Kidney epithelial cell (primary cell): Measurements from ENCODE around the gene ARV1. TPM values are rescaled to one million over a fixed set of nuclear protein-coding genes. Genes with fewer than 3 reads are reported as not detected.

Experiments
- DNase-seq: peaks from one replicate; pipeline ENCODE4 v3.0.0-alpha.2; 2010; ENCODE audit warnings: low read depth
- H3K27me3 ChIP-seq: 2 replicates; pipeline ENCODE4 v1.6.0; 2011; ENCODE audit warnings: low read length; ENCODE audit not compliant: control insufficient read depth, insufficient read depth
- H3K36me3 ChIP-seq: 2 replicates; pipeline ENCODE4 v1.5.1; 2011; ENCODE audit warnings: low read length; ENCODE audit not compliant: control insufficient read depth, insufficient read depth
- H3K4me3 ChIP-seq: 2 replicates; pipeline ENCODE4 v1.5.1; 2011; ENCODE audit warnings: low read depth, mild to moderate bottlenecking, control low read depth, low read length
- CTCF ChIP-seq: IDR thresholded peaks from 2 replicates; pipeline ENCODE4 v1.5.1; 2011; ENCODE audit warnings: mild to moderate bottlenecking, moderate library complexity, low read length, control low read depth, inconsistent platforms; ENCODE audit not compliant: insufficient read depth, poor library complexity, severe bottlenecking
- total RNA-seq: library from RNA; depleted of rRNA; stranded (reverse); fragments of >200 nt; gene quantifications from 2 replicates; pipeline ENCODE4 v1.2.3, GENCODE V29; 2015

Gene ARV1
- total RNA-seq, 1 donor from 2014 or later = 12.0 TPM

- Histone ChIP-seq H3K4me3 (no peak overlapping the region), H3K36me3 (no peaks in the 10 kb centered on the region)
These were observed 7.1 kb upstream of the ARV1 start for GRCh38 chr1:230971771-230972170.

DNA sequence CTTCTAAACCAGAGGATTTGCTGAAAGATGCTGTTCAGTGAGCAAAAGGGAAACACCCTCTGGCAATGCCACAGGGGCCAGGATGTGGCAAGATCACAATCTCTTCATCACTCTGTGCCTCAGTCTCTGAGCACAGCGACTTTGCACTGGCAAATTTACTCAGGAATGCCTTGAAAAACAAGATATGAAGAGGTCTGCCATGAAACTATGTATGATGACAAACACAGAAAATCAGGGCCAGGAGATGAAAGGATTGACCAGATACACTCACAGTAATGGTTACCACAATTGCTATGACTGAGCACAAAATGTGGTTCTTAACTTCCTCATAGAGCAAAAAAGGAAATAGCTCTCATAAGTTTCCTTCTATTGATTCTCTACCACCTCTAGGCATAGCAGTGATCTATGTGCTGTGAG is 6.0 kb upstream of the ARV1 start:
- Histone ChIP-seq H3K27me3 (no peaks in the 10 kb centered on the region), H3K4me3 (no peak overlapping the region), H3K36me3 (no peaks in the 10 kb centered on the region)
- TF ChIP-seq CTCF = no peak
- DNase-seq = no peak

More at GRCh38 chr1:230971771-230972170, 7.1 kb upstream of the ARV1 start:
- no peak for TF ChIP-seq CTCF
- H3K27me3 ChIP-seq = no peaks in the 10 kb centered on the region
- no peak for DNase-seq

DNA sequence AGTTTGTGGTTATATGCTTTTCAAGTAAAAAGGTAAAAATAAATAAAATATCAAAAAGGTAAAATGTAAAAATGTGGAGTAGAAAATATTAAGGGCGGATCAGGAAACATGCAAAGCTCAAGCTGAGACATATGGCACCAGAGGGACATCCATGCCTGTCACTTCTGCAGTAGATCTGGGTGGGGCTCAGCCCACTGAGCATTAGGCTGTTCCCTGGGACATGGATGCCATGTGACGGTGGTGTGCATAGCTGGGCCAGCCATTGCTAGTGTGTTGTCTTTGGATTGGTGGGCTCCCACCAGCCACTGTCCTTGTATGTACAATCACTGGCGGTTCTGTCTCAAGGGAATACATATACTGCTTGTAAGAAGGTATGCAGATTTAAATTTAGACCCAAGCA is 3.3 kb upstream of the ARV1 start:
- H3K36me3 ChIP-seq = no peaks in the 10 kb centered on the region
- H3K27me3 ChIP-seq = no peaks in the 10 kb centered on the region
- no peak for DNase-seq
- no peak for TF ChIP-seq CTCF
- no peak overlapping the region for H3K4me3 ChIP-seq

DNA sequence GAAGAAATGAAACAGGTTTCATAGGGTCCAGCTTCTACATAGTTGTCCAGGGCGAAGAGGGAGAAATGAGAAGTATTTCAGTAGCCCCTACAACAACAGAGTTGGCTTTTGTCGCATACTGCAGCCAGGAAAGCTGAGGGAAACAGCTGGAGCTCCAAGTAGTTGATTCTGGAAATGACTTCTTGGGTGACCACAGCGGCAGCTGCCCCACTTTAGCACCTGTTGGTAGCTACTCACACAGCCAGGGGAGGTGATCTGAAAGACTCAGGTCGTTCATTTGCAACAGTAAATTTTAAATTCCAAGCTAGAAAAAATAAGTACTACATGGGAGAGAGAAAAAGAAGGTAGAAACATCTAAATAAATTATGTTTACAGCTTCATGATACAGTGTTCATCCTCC is 2.5 kb upstream of the ARV1 start:
- no peaks in the 10 kb centered on the region for H3K27me3 ChIP-seq
- DNase-seq = no peak
- no peak overlapping the region for H3K4me3 ChIP-seq
- no peaks in the 10 kb centered on the region for H3K36me3 ChIP-seq
- TF ChIP-seq CTCF = no peak

DNA sequence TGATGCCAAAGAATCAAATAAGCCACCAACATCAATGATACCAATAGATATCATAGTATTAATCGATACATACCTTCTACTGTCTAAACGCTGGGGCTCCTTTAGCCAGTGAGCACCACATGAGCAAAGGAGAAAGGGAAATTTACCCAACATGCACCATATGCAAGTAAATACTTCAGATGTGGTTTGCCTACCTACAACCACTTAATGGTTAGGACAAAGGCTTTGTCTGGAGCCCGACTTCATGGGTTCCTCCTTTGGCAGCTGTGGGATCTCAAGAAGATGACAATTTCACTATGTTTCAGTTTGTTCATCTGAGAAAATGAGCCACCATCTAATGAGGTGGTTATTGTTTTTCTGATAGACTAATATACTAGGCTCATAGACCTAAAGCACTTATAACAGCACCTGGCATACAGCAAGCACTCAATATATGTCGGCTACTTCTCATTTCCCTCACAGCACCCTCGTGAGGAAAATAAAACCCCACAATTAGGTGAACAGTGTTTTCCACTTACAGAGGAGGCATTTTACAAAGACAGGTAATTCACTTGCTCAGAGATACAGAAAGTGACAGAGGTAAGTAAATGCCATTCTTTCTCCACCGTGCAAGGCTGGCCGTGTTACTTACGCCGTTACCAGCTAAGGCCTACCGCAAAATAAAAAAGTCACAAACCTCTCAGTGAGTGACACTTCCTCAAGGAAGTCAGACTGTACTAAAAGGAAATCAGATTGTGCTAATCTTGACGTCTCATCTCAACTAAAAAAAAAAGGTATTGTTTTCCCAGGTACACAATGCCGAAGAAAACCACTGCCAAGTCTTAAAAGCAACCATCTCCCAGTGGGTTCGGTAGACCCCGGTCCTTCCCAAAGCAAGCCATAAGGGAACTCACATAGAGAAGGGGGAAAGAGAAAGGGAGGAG is 1.8 kb upstream of the ARV1 start:
- no peak for TF ChIP-seq CTCF

More for the DNA sequence above, 1.8 kb upstream of the ARV1 start:
- Histone ChIP-seq H3K4me3 (no peak overlapping the region), H3K36me3 (no peaks in the 10 kb centered on the region), H3K27me3 (no peaks in the 10 kb centered on the region)
- DNase-seq = no peak
